GM18511 (cell line): ENCODE results near the gene ZNF516.

ENCODE experiments used
- ATAC-seq: cut with Tn5 transposase; IDR thresholded peaks from one replicate; pipeline ENCODE4 v1.9.1; 2021; ENCODE audit warnings: mild to moderate bottlenecking, moderate library complexity; ENCODE audit not compliant: unreplicated experiment

ZNF516 gene

GRCh38 chr18:76368976-76369375, 126.1 kb downstream of the ZNF516 start:
- no peak for ATAC-seq

DNA sequence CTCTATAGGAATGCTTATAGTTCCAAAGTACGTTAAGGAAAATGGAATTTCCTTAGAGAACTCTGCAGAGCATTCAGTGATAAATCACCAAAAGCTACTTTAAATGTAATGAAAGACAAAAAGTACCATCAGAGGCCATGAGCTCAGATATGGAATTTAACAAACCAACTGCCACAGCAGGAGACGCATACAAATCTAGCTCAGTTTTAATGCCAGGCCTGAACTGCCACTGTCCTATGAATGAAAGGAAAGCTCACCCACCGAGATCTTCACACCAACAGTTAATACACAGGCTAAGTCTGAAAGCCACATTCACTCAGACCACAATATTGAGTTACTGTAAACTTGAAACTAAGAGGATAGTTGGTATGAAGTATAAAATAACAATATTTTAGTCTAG, 126.8 kb downstream of the ZNF516 start:
- ATAC-seq: no peak

DNA sequence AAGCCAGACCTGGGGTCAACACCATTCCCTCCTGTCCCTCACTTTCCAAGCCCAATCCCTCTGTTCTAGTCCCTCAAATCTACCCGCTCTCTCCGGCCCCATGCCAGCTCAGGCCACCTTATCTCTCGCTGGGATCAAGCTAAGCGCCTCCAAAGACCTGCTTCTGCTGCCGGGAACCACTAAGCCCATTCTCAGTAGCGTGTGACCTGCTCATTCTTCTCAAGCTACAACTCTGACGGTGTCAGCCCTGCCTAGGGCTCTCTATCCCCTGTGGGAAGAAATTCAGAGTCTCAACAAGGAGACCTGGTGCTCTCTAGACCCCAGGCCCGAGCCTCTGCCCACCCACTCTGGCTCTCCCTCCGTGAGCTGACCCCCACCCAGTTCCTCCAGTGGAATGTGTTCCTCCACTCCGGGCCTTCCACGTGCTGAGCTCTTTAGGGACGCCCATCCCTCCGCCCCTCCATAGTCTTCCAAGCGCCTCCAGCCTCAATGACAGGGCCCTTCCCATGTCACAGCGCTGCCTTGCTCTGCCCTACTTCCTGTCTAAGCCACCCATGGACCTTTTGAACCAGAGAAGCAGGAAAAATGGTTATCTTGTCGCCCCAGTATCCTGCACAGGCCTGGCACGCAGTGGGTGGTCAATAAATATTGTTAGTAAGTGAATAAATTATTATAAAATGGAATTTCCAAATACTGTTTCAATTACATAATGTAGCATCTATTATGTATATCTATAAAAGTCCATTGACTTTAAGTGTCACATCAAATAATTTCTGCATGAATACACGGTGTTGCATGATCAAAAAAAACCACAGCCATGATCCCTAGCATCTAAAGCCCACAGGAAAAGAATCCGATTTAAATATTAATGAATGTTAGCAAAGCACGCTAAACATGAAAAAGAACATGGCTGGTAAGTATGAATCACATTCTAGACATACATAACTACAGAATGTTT, 127.6 kb downstream of the ZNF516 start:
- ATAC-seq: no peak

DNA sequence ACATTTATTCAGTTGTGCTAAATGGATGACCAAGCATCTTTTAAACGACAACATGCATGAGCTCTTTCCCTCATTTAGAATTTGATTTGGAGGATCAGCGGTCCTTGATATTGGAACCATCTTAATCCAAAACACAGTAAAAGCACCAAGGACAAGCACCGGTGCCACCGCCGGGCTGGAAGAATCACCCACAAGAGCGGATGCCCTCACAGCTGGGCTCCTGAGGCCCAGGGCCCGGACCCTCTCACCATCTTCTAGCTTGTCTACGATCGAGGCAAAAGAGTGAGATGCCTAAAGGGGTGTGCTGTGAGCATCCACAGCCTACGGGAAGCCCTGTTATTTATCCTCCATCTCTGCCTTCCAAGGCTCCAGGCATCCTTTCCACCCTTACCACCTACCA, 129.5 kb downstream of the ZNF516 start:
- no peak for ATAC-seq

DNA sequence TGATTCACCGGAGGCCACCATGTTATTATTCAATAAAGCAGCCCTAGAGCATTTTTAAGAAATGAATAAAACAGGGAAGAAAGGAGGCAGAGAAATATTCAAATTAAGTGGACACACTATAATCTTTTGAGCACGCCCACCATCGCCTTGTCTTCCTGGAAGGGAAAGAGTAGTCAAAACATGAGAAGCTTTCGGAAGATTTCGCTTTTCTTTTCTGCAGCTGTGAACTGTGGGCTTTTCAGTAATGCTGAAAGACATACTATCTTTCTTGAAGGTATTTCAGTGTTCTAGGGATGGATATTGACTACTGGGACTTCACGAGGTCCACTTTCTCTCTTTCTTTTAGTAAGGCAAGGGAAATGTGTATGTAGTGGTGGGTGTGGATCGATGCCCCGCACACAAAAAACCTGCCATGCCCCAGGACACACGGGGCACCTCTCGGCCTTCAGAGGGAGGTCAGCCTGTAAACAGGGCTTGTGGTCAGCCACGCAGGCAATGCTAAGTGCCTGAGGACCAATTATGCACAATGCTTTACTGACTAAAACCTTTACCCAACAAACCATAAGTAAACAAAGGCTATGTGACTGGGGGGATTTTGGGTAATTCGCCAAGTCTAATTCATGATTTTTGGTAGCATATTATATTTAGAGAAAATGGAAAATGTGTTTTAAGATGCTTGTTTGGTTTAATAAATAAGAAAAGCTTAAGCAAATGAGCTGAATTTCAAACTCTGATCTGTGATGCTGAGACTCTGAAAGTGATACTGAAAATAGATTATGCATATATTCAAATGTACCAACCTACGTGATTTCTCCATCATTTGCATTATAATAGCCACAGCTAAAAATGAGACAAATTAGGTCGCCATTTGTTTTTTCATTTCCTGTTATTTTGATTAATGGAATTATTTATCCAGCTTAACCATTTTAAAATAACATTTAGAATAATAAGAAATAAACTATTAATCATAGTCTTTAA, 130.5 kb downstream of the ZNF516 start:
- peak; percentile 79 for ATAC-seq

GRCh38 chr18:76363436-76364120, 131.5 kb downstream of the ZNF516 start:
- no peak for ATAC-seq

DNA sequence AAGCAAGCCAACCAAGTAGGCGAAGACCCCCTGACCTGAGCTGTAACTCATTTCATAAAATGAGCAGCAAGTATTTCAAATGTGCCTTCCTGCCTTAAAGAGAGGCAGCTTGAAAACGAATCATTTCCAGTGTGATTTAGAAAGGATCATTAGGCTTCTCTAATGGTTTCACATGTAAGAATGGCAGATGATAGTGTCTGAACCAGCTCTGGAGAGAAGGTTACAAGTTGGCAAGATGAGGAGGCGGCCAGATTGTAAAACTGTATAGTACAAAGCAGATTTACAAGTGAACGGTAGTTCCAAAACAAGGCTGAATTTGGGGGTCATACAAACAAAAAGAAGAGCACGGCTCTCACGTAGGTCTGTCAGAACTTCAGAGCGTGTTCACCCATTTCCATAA, 132.4 kb downstream of the ZNF516 start:
- no peak for ATAC-seq

GRCh38 chr18:76361219-76361618, 133.8 kb downstream of the ZNF516 start:
- ATAC-seq: no peak

DNA sequence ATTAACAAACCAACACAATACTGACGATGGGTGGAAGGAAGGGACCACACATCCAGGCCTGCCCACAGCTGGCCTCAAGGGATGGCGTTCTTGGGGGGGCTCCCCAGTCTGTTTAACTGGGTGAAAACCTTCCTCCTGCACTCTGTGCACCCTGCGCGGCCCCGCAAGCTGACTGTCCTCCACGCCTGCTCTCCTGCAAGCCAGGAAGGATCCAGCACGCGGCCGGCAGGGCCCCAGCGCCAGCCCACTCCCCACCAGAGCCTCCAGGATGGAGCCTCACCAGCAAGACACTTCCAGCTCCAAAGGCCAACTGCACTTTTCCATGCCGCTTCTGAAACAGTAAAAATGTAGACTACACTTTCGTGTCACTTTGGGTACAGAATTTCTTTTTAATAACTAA, 135.1 kb downstream of the ZNF516 start:
- no peak for ATAC-seq

DNA sequence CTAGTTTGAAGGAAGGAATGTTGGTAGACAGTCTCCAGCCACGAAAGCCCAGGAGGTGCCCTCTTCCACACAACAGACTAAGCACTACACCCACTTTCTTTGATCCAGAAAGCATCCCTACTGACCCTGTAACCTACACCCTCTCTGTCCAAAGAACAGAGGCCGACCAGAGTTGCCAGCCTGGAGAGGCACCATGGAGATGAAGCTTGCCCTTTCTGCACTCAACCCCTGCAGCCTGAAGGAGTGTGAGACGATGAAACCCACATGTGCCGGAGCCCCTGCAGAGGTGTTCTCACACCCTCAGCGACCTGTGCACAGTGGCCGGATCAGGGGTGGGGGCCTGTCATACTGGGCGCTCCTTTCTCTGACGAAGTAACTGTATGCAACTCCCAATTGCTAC, 136.3 kb downstream of the ZNF516 start:
- ATAC-seq: no peak

GRCh38 chr18:76357585-76358260, 137.3 kb downstream of the ZNF516 start:
- no peak for ATAC-seq

DNA sequence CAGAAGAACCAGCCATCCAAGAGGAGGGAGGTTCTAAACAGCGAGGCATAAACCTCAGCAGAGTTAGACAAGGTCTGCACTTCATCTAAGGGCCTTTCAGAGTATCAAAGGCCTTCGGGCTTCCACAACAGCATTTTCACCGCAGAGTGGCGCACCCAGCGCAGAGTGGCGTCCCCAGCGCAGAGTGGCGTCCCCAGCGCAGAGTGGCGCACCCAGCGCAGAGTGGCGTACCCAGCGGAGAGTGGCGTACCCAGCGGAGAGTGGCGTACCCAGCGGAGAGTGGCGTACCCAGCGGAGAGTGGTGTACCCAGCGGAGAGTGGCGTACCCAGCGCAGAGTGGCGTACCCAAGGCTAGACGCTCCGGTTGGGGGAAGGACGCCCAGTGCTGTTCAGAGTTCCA, 137.9 kb downstream of the ZNF516 start:
- ATAC-seq: no peak

- no peak for ATAC-seq
These were observed 138.4 kb downstream of the ZNF516 start for GRCh38 chr18:76356666-76357065.

DNA sequence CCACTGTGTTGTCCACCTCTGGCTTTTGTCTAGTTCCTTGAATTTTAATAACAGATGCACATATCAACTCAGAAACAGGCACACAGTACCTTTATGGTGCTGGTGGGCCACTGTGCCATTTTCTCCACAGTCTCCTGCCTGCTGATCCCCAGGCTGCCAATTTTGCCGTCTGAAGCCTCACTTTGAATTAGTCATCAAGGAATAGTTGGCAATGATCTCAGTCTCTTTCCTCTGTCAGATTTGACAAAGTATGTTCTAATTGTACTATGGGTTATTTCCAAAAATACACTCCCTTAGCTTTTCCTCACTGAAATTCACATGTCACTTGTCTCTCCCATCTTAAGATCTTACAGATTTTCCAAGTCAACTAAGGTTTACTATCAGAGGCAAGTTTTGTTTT, 140.7 kb downstream of the ZNF516 start:
- no peak for ATAC-seq

GRCh38 chr18:76353500-76353899, 141.5 kb downstream of the ZNF516 start:
- no peak for ATAC-seq

- ATAC-seq: no peak
These were observed 142.0 kb downstream of the ZNF516 start for GRCh38 chr18:76353046-76353445.

GRCh38 chr18:76351961-76352581, 143.0 kb downstream of the ZNF516 start:
- ATAC-seq: no peak

GRCh38 chr18:76350134-76351025, 144.7 kb downstream of the ZNF516 start:
- no peak for ATAC-seq
